ENCODE data around the gene ZFYVE16.
"Not testable (repeated sequence)": the region's sequence is repeated elsewhere in the genome, so short reads cannot be mapped to it uniquely, and the experiment has no call there.

ZFYVE16 gene

DNA sequence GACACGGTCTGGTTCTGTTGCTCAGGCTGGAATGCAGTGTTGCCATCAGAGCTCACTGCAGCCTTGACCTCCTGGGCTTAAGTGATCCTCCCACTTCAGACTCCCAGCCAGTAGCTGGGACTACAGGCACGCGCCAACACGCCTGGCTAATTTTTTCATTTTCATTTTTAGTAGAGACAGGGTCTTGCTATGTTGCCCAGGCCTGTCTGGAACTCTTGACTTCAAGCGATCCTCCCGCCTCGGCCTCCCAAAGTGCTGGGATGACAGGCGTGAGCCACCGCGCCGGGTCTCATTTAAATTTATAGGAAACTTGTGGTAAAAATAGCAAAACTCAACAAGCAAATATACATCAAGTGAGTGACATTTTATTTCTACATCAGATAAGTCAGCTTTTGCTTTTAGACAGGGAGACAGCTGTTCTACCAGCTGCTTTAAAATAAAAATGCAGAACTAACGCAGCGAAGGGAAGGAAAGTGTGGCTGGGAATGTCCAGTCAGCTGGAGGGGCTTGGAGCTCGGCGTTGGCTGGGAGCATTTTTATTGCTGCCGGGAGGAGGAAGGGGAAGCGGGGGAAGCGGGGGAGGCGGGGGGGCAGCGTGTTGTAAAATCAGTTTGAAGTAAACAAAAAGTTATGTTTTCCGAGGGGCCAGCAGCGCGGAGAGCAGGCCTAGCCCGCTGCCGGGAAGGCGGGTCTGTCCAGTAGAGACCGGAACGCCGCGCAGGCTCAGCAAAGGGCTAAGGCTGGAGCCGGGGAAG is 707 bp upstream of the ZFYVE16 start:
- H3K9ac ChIP-seq: peak overlapping the region; percentile 91 to 99 (median 96)
- H4K20me1 ChIP-seq: peaks cover 4 to 34% (median 14%) of the 10 kb centered on the region in 11 experiments; a peak in 12 of 22 replicates
- peak overlapping the region; percentile 51 to 90 (median 76) for H3K4me2 ChIP-seq
- H3K27ac ChIP-seq: peak overlapping the region; percentile 92 to 100 (median 97)
- peak overlapping the region; percentile 88 to 98 (median 91) for H3K4me3 ChIP-seq
- peaks cover 5 to 17% (median 8%) of the 10 kb centered on the region in 11 experiments; a peak in 16 of 22 replicates for H3K36me3 ChIP-seq
- TF ChIP-seq Cebpa-rat (IDR thresholded peaks at IDR 0.05): no peak
- peaks cover 18 to 73% (median 26%) of the 10 kb centered on the region in 10 experiments for H3K4me1 ChIP-seq
- H3K27me3 ChIP-seq: no peaks in the 10 kb centered on the region
- H3K9me3 ChIP-seq (replicated peaks in 1 of 11): no peaks in the 10 kb centered on the region

- Histone ChIP-seq H3K9me3 (replicated peaks in 1 of 11) (peaks cover 0 to 5% (median 0%) of the 10 kb centered on the region in 11 experiments; a peak in 2 of 22 replicates), H3K4me2 (peak overlapping the region; percentile 71 to 90 (median 86)), H3K36me3 (peaks cover 13 to 30% (median 16%) of the 10 kb centered on the region in 11 experiments; a peak in 21 of 22 replicates), H4K20me1 (peaks cover 4 to 48% (median 14%) of the 10 kb centered on the region in 11 experiments; a peak in 12 of 22 replicates), H3K9ac (peak overlapping the region; percentile 91 to 99 (median 96)), H3K27ac (peak overlapping the region; percentile 92 to 100 (median 97)), H3K27me3 (no peaks in the 10 kb centered on the region), H3K4me1 (peaks cover 20 to 71% (median 28%) of the 10 kb centered on the region in 10 experiments), H3K4me3 (peak overlapping the region; percentile 88 to 98 (median 91))
- no peak for TF ChIP-seq Cebpa-rat (IDR thresholded peaks at IDR 0.05)
These were observed 861 bp downstream of the ZFYVE16 start for GRCh38 chr5:80408484-80409366.

- no peak for TF ChIP-seq Cebpa-rat (IDR thresholded peaks at IDR 0.05)
These were observed 1.6 kb downstream of the ZFYVE16 start for GRCh38 chr5:80409367-80409966.

GRCh38 chr5:80411589-80412219 is 3.8 kb downstream of the ZFYVE16 start:
- Histone ChIP-seq H3K9ac (peak overlapping the region in 1 of 11 experiments; percentile 42; a peak in 1 of 22 replicates), H3K27ac (no peak overlapping the region), H3K4me3 (peak overlapping the region in 1 of 10 experiments; percentile 25; a peak in 2 of 20 replicates), H3K36me3 (peaks cover 16 to 52% (median 20%) of the 10 kb centered on the region in 11 experiments), H4K20me1 (peaks cover 4 to 77% (median 14%) of the 10 kb centered on the region in 11 experiments; a peak in 12 of 22 replicates), H3K27me3 (no peaks in the 10 kb centered on the region), H3K9me3 (replicated peaks in 1 of 11) (peaks cover 0 to 5% (median 0%) of the 10 kb centered on the region in 11 experiments; a peak in 2 of 22 replicates), H3K4me1 (peaks cover 22 to 54% (median 33%) of the 10 kb centered on the region in 10 experiments), H3K4me2 (peak overlapping the region in 3 of 11 experiments; percentile 46 to 90 (median 90); a peak in 7 of 22 replicates)
- TF ChIP-seq Cebpa-rat (IDR thresholded peaks at IDR 0.05): no peak

More at GRCh38 chr5:80409367-80409966, 1.6 kb downstream of the ZFYVE16 start:
- peak overlapping the region in 6 of 11 experiments; percentile 7 to 98 (median 64); a peak in 7 of 22 replicates for H3K27ac ChIP-seq
- H3K4me1 ChIP-seq: peaks cover 24 to 71% (median 35%) of the 10 kb centered on the region in 10 experiments
- H3K4me2 ChIP-seq: peak overlapping the region; percentile 71 to 90 (median 86)
- peaks cover 4 to 55% (median 14%) of the 10 kb centered on the region in 11 experiments; a peak in 12 of 22 replicates for H4K20me1 ChIP-seq
- peaks cover 0 to 5% (median 0%) of the 10 kb centered on the region in 11 experiments; a peak in 2 of 22 replicates for H3K9me3 ChIP-seq (replicated peaks in 1 of 11)
- peak overlapping the region; percentile 2 to 98 (median 91); a peak in 15 of 20 replicates for H3K4me3 ChIP-seq
- peaks cover 13 to 36% (median 18%) of the 10 kb centered on the region in 11 experiments; a peak in 21 of 22 replicates for H3K36me3 ChIP-seq
- peak overlapping the region; percentile 46 to 99 (median 96); a peak in 18 of 22 replicates for H3K9ac ChIP-seq
- no peaks in the 10 kb centered on the region for H3K27me3 ChIP-seq

- peak in 8 of 11 experiments; percentile 41 to 80 (median 60); a peak in 11 of 22 replicates for TF ChIP-seq Cebpa-rat (IDR thresholded peaks at IDR 0.05)
- H3K4me3 ChIP-seq: no peak overlapping the region
- peaks cover 20 to 74% (median 28%) of the 10 kb centered on the region in 11 experiments for H3K36me3 ChIP-seq
- H4K20me1 ChIP-seq: peaks cover 4 to 96% (median 10%) of the 10 kb centered on the region in 11 experiments; a peak in 12 of 22 replicates
- H3K4me2 ChIP-seq: peak overlapping the region in 9 of 11 experiments; percentile 41 to 63 (median 48); a peak in 15 of 22 replicates
- no peaks in the 10 kb centered on the region for H3K27me3 ChIP-seq
- H3K27ac ChIP-seq: peak overlapping the region in 3 of 11 experiments; percentile 1 to 19 (median 18); a peak in 4 of 22 replicates
- peaks cover 0 to 9% (median 3%) of the 10 kb centered on the region in 11 experiments; a peak in 11 of 22 replicates for H3K9me3 ChIP-seq (replicated peaks in 1 of 11)
- H3K9ac ChIP-seq: no peak overlapping the region
- peaks cover 12 to 50% (median 26%) of the 10 kb centered on the region in 10 experiments; a peak in 19 of 20 replicates for H3K4me1 ChIP-seq
These were observed 6.2 kb downstream of the ZFYVE16 start for GRCh38 chr5:80414113-80414512.

- Histone ChIP-seq H3K4me1 (peaks cover 0 to 20% (median 14%) of the 10 kb centered on the region in 10 experiments; a peak in 14 of 20 replicates), H3K27me3 (no peaks in the 10 kb centered on the region), H3K27ac (no peak overlapping the region), H3K9ac (no peak overlapping the region), H3K4me2 (no peak overlapping the region), H3K9me3 (replicated peaks in 1 of 11) (peaks cover 19 to 36% (median 31%) of the 10 kb centered on the region in 11 experiments), H4K20me1 (peaks cover 0 to 83% (median 4%) of the 10 kb centered on the region in 11 experiments; a peak in 8 of 22 replicates), H3K36me3 (peaks cover 11 to 72% (median 29%) of the 10 kb centered on the region in 11 experiments), H3K4me3 (no peak overlapping the region)
- no peak for TF ChIP-seq Cebpa-rat (IDR thresholded peaks at IDR 0.05)
These were observed 10.1 kb downstream of the ZFYVE16 start for GRCh38 chr5:80417973-80418372.

- Histone ChIP-seq H4K20me1 (peaks cover 0 to 66% (median 0%) of the 10 kb centered on the region in 11 experiments; a peak in 5 of 22 replicates), H3K9me3 (replicated peaks in 1 of 11) (peaks cover 70 to 89% (median 78%) of the 10 kb centered on the region in 11 experiments)
These were observed 16.5 kb downstream of the ZFYVE16 start for GRCh38 chr5:80424365-80424764.

More at GRCh38 chr5:80424365-80424764, 16.5 kb downstream of the ZFYVE16 start:
- H3K36me3 ChIP-seq: peaks cover 34 to 72% (median 52%) of the 10 kb centered on the region in 11 experiments
- not testable (repeated sequence) for H3K27ac ChIP-seq, H3K27me3 ChIP-seq, H3K4me1 ChIP-seq, H3K4me3 ChIP-seq, H3K4me2 ChIP-seq, H3K9ac ChIP-seq
